Lung (tissue), 12 donors: ENCODE measurements around the gene SLC25A29. TPM values are rescaled to one million over a fixed set of nuclear protein-coding genes. Genes with fewer than 3 reads are reported as not detected.
A peak's percentile ranks its signal among the peaks of the same experiment; 100 is the strongest.

ENCODE experiments used
- ATAC-seq: fragments of 200-7000 bp; cut with Tn5 transposase; one replicate; pipeline ENCODE4 v1.9.1; 2020; ENCODE audit warnings: moderate number of reproducible peaks; ENCODE audit not compliant: insufficient read depth, low FRiP score
- DNase-seq, 3 donors: peaks; one replicate each; pipeline ENCODE4 v3.0.0-alpha.2; 2013 to 2017
- H3K27ac ChIP-seq, 2 donors: one replicate each; pipeline ENCODE4 v1.5.1; 2013; ENCODE audit warnings: mild to moderate bottlenecking in 2 of 2, moderate library complexity in 2 of 2, control low read depth in 1 of 2, inconsistent platforms in 1 of 2, low read depth in 1 of 2, low read length in 1 of 2
- H3K27me3 ChIP-seq, 3 donors: one replicate each; pipeline ENCODE4 v1.5.1; 2013; ENCODE audit warnings: low read length in 2 of 3; ENCODE audit not compliant: control insufficient read depth in 3 of 3, insufficient read depth in 3 of 3
- H3K36me3 ChIP-seq, 4 donors: one replicate each; pipeline ENCODE4 v1.5.1; 2013; ENCODE audit warnings: low read length in 4 of 4, mild to moderate bottlenecking in 1 of 4, moderate library complexity in 1 of 4; ENCODE audit not compliant: control insufficient read depth in 4 of 4, insufficient read depth in 4 of 4
- H3K4me1 ChIP-seq, 5 donors: one replicate each; pipeline ENCODE4 v1.5.1; 2013; ENCODE audit warnings: low read length in 5 of 5, mild to moderate bottlenecking in 2 of 5, moderate library complexity in 1 of 5; ENCODE audit not compliant: control insufficient read depth in 5 of 5, insufficient read depth in 5 of 5
- H3K4me3 ChIP-seq: one replicate; pipeline ENCODE4 v1.5.1; 2013; ENCODE audit warnings: mild to moderate bottlenecking, control low read depth, moderate library complexity
- H3K9ac ChIP-seq, 2 donors: one replicate each; pipeline ENCODE4 v1.5.1; 2013; ENCODE audit warnings: low read length in 2 of 2, control low read depth in 1 of 2; ENCODE audit not compliant: insufficient read depth in 1 of 2
- H3K9me3 ChIP-seq, 4 donors: one replicate each; pipeline ENCODE4 v1.5.1; 2013; ENCODE audit warnings: low read length in 3 of 4, mild to moderate bottlenecking in 1 of 4, moderate library complexity in 1 of 4; ENCODE audit not compliant: control insufficient read depth in 4 of 4, insufficient read depth in 3 of 4
- CTCF ChIP-seq: IDR thresholded peaks from 2 replicates; pipeline ENCODE4 v1.5.1; 2012; ENCODE audit warnings: mild to moderate bottlenecking; ENCODE audit errors: control extremely low read depth, extremely low read depth
- WGBS, 2 donors: extraction: QIAGEN DNeasy Blood & Tissue Kit; methylation state at CpG; one replicate each; pipeline ENCODE4 v1.1.7; 2013; 5-methylcytosine and 5-hydroxymethylcytosine counted together
- polyA plus RNA-seq, 2 donors: library from polyadenylated mRNA; stranded (reverse); fragments of 200-250 nt; gene quantifications; one replicate each; pipeline ENCODE4 v1.2.1, GENCODE V29; 2013
- total RNA-seq, 2 donors: library from RNA; depleted of rRNA in 1 of 2; stranded (reverse); fragments of >200 nt in 1 of 2; gene quantifications; one replicate each; pipeline ENCODE4 v1.2.1, GENCODE V29; 2014 to 2021
- donor health status: control.
- donor health status: control.
- donor health status: Bipolar disorder and iron deficiency.
- donor health status: healthy.
- donor health status: DM: yes; HTN: yes; CAD: no.

Gene SLC25A29
- total and polyA plus RNA-seq, 4 donors: 34.6 to 91.0 (median 60.5) TPM

GRCh38 chr14:100282766-100283419, 23.4 kb downstream of the SLC25A29 start:
- no peaks in the 10 kb centered on the region for H3K27me3 ChIP-seq
- H3K9me3 ChIP-seq: no peaks in the 10 kb centered on the region
- DNase-seq: no peak
- H3K4me3 ChIP-seq: no peak overlapping the region
- no peak for ATAC-seq
- H3K27ac ChIP-seq: peak overlapping the region in 1 of 2 donors; percentile 61
- peaks cover 0 to 17% (median 7%) of the 10 kb centered on the region in 5 donors for H3K4me1 ChIP-seq
- TF ChIP-seq CTCF: no peak
- WGBS, 2 donors: 73 to 86% methylated on average over 9 of the region's 9 CpGs
- peaks cover 0 to 6% (median under 1%) of the 10 kb centered on the region in 4 donors for H3K36me3 ChIP-seq
- H3K9ac ChIP-seq: no peak overlapping the region

- H3K9ac ChIP-seq: no peak overlapping the region
- no peaks in the 10 kb centered on the region for H3K27me3 ChIP-seq
- no peaks in the 10 kb centered on the region for H3K9me3 ChIP-seq
- peak overlapping the region in 1 of 2 donors; percentile 8 for H3K27ac ChIP-seq
- DNase-seq (no peak), ATAC-seq (no peak)
- 85 to 92% methylated on average over 7 of the region's 7 CpGs for WGBS, 2 donors
- peaks cover 0 to 17% (median 10%) of the 10 kb centered on the region in 5 donors for H3K4me1 ChIP-seq
- no peak overlapping the region for H3K4me3 ChIP-seq
- peaks cover 0 to 8% (median 5%) of the 10 kb centered on the region in 4 donors for H3K36me3 ChIP-seq
- TF ChIP-seq CTCF: no peak
These were observed 24.2 kb downstream of the SLC25A29 start for GRCh38 chr14:100282083-100282350.

GRCh38 chr14:100281286-100282082, 24.8 kb downstream of the SLC25A29 start:
- H3K27me3 ChIP-seq: no peaks in the 10 kb centered on the region
- H3K4me1 ChIP-seq: peaks cover 0 to 15% (median 12%) of the 10 kb centered on the region in 5 donors
- H3K9ac ChIP-seq: no peak overlapping the region
- peak overlapping the region in 1 of 2 donors; percentile 69 for H3K27ac ChIP-seq
- WGBS, 2 donors: 66 to 74% methylated on average over 11 of the region's 11 CpGs
- H3K9me3 ChIP-seq: no peaks in the 10 kb centered on the region
- peak in 2 of 3 donors; percentile 46 to 60 for DNase-seq
- peaks cover 0 to 10% (median 6%) of the 10 kb centered on the region in 4 donors for H3K36me3 ChIP-seq
- no peak overlapping the region for H3K4me3 ChIP-seq
- no peak for ATAC-seq
- no peak for TF ChIP-seq CTCF
